ENCODE results near the gene TLL2. TPM values are rescaled to one million over a fixed set of nuclear protein-coding genes. Genes with fewer than 3 reads are reported as not detected.

Gene TLL2
- total and polyA plus RNA-seq, 2 experiments from 2014 or later, result 2.6 to 3.0 TPM

- TF ChIP-seq, protein P1, sequence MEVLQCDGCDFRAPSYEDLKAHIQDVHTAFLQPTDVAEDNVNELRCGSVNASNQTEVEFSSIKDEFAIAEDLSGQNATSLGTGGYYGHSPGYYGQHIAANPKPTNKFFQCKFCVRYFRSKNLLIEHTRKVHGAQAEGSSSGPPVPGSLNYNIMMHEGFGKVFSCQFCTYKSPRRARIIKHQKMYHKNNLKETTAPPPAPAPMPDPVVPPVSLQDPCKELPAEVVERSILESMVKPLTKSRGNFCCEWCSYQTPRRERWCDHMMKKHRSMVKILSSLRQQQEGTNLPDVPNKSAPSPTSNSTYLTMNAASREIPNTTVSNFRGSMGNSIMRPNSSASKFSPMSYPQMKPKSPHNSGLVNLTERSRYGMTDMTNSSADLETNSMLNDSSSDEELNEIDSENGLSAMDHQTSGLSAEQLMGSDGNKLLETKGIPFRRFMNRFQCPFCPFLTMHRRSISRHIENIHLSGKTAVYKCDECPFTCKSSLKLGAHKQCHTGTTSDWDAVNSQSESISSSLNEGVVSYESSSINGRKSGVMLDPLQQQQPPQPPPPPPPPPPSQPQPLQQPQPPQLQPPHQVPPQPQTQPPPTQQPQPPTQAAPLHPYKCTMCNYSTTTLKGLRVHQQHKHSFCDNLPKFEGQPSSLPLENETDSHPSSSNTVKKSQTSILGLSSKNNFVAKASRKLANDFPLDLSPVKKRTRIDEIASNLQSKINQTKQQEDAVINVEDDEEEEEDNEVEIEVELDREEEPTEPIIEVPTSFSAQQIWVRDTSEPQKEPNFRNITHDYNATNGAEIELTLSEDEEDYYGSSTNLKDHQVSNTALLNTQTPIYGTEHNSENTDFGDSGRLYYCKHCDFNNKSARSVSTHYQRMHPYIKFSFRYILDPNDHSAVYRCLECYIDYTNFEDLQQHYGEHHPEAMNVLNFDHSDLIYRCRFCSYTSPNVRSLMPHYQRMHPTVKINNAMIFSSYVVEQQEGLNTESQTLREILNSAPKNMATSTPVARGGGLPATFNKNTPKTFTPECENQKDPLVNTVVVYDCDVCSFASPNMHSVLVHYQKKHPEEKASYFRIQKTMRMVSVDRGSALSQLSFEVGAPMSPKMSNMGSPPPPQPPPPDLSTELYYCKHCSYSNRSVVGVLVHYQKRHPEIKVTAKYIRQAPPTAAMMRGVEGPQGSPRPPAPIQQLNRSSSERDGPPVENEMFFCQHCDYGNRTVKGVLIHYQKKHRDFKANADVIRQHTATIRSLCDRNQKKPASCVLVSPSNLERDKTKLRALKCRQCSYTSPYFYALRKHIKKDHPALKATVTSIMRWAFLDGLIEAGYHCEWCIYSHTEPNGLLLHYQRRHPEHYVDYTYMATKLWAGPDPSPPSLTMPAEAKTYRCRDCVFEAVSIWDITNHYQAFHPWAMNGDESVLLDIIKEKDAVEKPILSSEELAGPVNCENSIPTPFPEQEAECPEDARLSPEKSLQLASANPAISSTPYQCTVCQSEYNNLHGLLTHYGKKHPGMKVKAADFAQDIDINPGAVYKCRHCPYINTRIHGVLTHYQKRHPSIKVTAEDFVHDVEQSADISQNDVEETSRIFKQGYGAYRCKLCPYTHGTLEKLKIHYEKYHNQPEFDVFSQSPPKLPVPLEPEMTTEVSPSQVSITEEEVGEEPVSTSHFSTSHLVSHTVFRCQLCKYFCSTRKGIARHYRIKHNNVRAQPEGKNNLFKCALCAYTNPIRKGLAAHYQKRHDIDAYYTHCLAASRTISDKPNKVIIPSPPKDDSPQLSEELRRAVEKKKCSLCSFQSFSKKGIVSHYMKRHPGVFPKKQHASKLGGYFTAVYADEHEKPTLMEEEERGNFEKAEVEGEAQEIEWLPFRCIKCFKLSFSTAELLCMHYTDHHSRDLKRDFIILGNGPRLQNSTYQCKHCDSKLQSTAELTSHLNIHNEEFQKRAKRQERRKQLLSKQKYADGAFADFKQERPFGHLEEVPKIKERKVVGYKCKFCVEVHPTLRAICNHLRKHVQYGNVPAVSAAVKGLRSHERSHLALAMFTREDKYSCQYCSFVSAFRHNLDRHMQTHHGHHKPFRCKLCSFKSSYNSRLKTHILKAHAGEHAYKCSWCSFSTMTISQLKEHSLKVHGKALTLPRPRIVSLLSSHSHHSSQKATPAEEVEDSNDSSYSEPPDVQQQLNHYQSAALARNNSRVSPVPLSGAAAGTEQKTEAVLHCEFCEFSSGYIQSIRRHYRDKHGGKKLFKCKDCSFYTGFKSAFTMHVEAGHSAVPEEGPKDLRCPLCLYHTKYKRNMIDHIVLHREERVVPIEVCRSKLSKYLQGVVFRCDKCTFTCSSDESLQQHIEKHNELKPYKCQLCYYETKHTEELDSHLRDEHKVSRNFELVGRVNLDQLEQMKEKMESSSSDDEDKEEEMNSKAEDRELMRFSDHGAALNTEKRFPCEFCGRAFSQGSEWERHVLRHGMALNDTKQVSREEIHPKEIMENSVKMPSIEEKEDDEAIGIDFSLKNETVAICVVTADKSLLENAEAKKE (CRISPR knock-in tag; IDR thresholded peaks at IDR 0.05), result no peak
- TF ChIP-seq ZNF331 (CRISPR knock-in tag; IDR thresholded peaks at IDR 0.05; ENCODE audit: low read depth) (no peak), ZNF114 (CRISPR knock-in tag; IDR thresholded peaks at IDR 0.05) (no peak), JUNB (IDR thresholded peaks at IDR 0.05; ENCODE audit: unreplicated experiment) (no peak)
Observed at GRCh38 chr10:96500519-96500918, 13.2 kb downstream of the TLL2 start (continued).

- DNase-seq (ENCODE audit: low spot score) (no peak), ATAC-seq (no peak)
- peaks cover 7% of the 10 kb centered on the region for H3K4me1 Mint-ChIP-seq
- Histone ChIP-seq H3K4me2 (no peak overlapping the region), H3K9me2 (ENCODE audit: insufficient read depth) (no peaks in the 10 kb centered on the region; the same call in 1 of the 2 replicates), H3K27ac (ENCODE audit: low read depth) (no peak overlapping the region), H3K4me3 (no peak overlapping the region), H3K27me3 (ENCODE audit: insufficient read depth) (no peaks in the 10 kb centered on the region), H3K79me2 (replicated peaks; ENCODE audit: insufficient read depth) (no peaks in the 10 kb centered on the region), H3F3A (replicated peaks; ENCODE audit: low read depth) (no peaks in the 10 kb centered on the region), H4K20me1 (replicated peaks; ENCODE audit: insufficient read depth) (no peaks in the 10 kb centered on the region), H3K36me3 (ENCODE audit: insufficient read depth) (no peaks in the 10 kb centered on the region), H3K4me1 (ENCODE audit: insufficient read depth) (no peaks in the 10 kb centered on the region), H2AFZ (no peak overlapping the region)
- H3K4me3 Mint-ChIP-seq, result no peak overlapping the region
- H3K27me3 Mint-ChIP-seq (ENCODE audit: insufficient read depth, low read depth, poor library complexity), result peaks cover 6% of the 10 kb centered on the region
- TF ChIP-seq NANOG (IDR thresholded peaks at IDR 0.05; ENCODE audit: borderline replicate concordance) (no peak), ZNF114 (CRISPR knock-in tag; IDR thresholded peaks at IDR 0.05) (no peak), STAT1 (IDR thresholded peaks at IDR 0.05; ENCODE audit: unreplicated experiment) (no peak), JUNB (IDR thresholded peaks at IDR 0.05; ENCODE audit: unreplicated experiment) (no peak), EZH2phosphoT487 (IDR thresholded peaks at IDR 0.05; ENCODE audit: unreplicated experiment) (no peak), CREB1 (CRISPR knock-in tag; IDR thresholded peaks at IDR 0.05; ENCODE audit: low read depth) (no peak), POLR2AphosphoS5 (IDR thresholded peaks at IDR 0.05; ENCODE audit: low read depth) (no peak), ETS1 (IDR thresholded peaks at IDR 0.05) (no peak), ZNF331 (CRISPR knock-in tag; IDR thresholded peaks at IDR 0.05; ENCODE audit: low read depth) (no peak), EZH2 (IDR thresholded peaks at IDR 0.05; ENCODE audit: low read depth, unreplicated experiment) (no peak)
- TF ChIP-seq, protein P2, sequence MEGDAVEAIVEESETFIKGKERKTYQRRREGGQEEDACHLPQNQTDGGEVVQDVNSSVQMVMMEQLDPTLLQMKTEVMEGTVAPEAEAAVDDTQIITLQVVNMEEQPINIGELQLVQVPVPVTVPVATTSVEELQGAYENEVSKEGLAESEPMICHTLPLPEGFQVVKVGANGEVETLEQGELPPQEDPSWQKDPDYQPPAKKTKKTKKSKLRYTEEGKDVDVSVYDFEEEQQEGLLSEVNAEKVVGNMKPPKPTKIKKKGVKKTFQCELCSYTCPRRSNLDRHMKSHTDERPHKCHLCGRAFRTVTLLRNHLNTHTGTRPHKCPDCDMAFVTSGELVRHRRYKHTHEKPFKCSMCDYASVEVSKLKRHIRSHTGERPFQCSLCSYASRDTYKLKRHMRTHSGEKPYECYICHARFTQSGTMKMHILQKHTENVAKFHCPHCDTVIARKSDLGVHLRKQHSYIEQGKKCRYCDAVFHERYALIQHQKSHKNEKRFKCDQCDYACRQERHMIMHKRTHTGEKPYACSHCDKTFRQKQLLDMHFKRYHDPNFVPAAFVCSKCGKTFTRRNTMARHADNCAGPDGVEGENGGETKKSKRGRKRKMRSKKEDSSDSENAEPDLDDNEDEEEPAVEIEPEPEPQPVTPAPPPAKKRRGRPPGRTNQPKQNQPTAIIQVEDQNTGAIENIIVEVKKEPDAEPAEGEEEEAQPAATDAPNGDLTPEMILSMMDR (conservative IDR thresholded peaks at IDR 0.05; ENCODE audit: low read depth in 2 of 2), result no peak
- TF ChIP-seq, protein P3, sequence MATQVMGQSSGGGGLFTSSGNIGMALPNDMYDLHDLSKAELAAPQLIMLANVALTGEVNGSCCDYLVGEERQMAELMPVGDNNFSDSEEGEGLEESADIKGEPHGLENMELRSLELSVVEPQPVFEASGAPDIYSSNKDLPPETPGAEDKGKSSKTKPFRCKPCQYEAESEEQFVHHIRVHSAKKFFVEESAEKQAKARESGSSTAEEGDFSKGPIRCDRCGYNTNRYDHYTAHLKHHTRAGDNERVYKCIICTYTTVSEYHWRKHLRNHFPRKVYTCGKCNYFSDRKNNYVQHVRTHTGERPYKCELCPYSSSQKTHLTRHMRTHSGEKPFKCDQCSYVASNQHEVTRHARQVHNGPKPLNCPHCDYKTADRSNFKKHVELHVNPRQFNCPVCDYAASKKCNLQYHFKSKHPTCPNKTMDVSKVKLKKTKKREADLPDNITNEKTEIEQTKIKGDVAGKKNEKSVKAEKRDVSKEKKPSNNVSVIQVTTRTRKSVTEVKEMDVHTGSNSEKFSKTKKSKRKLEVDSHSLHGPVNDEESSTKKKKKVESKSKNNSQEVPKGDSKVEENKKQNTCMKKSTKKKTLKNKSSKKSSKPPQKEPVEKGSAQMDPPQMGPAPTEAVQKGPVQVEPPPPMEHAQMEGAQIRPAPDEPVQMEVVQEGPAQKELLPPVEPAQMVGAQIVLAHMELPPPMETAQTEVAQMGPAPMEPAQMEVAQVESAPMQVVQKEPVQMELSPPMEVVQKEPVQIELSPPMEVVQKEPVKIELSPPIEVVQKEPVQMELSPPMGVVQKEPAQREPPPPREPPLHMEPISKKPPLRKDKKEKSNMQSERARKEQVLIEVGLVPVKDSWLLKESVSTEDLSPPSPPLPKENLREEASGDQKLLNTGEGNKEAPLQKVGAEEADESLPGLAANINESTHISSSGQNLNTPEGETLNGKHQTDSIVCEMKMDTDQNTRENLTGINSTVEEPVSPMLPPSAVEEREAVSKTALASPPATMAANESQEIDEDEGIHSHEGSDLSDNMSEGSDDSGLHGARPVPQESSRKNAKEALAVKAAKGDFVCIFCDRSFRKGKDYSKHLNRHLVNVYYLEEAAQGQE (IDR thresholded peaks at IDR 0.05; ENCODE audit: unreplicated experiment), result no peak
- no peak overlapping the region for H3K27ac Mint-ChIP-seq
- H3K36me3 Mint-ChIP-seq (ENCODE audit: low read depth), result no peaks in the 10 kb centered on the region
- H3K9me3 Mint-ChIP-seq, result no peaks in the 10 kb centered on the region
Observed at GRCh38 chr10:96500050-96500449, 13.7 kb downstream of the TLL2 start.
